ENCODE results near the gene RPL22. TPM values are rescaled to one million over a fixed set of nuclear protein-coding genes. Genes with fewer than 3 reads are reported as not detected.

The RPL22 gene
- total RNA-seq, 1 donor from 2014 or later: 193 TPM

GRCh38 chr1:6157132-6157527 is 42.3 kb downstream of the RPL22 start:
- no peak for DNase-seq (ENCODE audit: low read depth, low spot score)

GRCh38 chr1:6154525-6155319 is 44.7 kb downstream of the RPL22 start:
- DNase-seq (ENCODE audit: low read depth, low spot score): no peak

- no peak for DNase-seq (ENCODE audit: low read depth, low spot score)
Observed at GRCh38 chr1:6152882-6153281, 46.5 kb downstream of the RPL22 start.

- no peak for DNase-seq (ENCODE audit: low read depth, low spot score)
Observed at GRCh38 chr1:6152181-6152580, 47.2 kb downstream of the RPL22 start.

- DNase-seq (ENCODE audit: low read depth, low spot score): no peak
Observed at GRCh38 chr1:6151291-6151822, 48.0 kb downstream of the RPL22 start.

GRCh38 chr1:6150006-6150938 is 49.1 kb downstream of the RPL22 start:
- no peak for DNase-seq (ENCODE audit: low read depth, low spot score)

GRCh38 chr1:6149597-6149996 is 49.8 kb downstream of the RPL22 start:
- no peak for DNase-seq (ENCODE audit: low read depth, low spot score)

GRCh38 chr1:6148497-6149241 is 50.7 kb downstream of the RPL22 start:
- DNase-seq (ENCODE audit: low read depth, low spot score): no peak

- DNase-seq (ENCODE audit: low read depth, low spot score): no peak
Observed at GRCh38 chr1:6145864-6146410, 53.5 kb downstream of the RPL22 start.

GRCh38 chr1:6145396-6145750 is 54.0 kb downstream of the RPL22 start:
- DNase-seq (ENCODE audit: low read depth, low spot score): no peak

- DNase-seq (ENCODE audit: low read depth, low spot score): no peak
Observed at GRCh38 chr1:6144647-6145395, 54.6 kb downstream of the RPL22 start.

GRCh38 chr1:6144175-6144574 is 55.2 kb downstream of the RPL22 start:
- DNase-seq (ENCODE audit: low read depth, low spot score): no peak

GRCh38 chr1:6143395-6143794 is 56.0 kb downstream of the RPL22 start:
- DNase-seq (ENCODE audit: low read depth, low spot score): no peak

GRCh38 chr1:6142734-6143133 is 56.7 kb downstream of the RPL22 start:
- no peak for DNase-seq (ENCODE audit: low read depth, low spot score)

- no peak for DNase-seq (ENCODE audit: low read depth, low spot score)
Observed at GRCh38 chr1:6142036-6142621, 57.3 kb downstream of the RPL22 start.

GRCh38 chr1:6141592-6141991 is 57.8 kb downstream of the RPL22 start:
- no peak for DNase-seq (ENCODE audit: low read depth, low spot score)

GRCh38 chr1:6140413-6140812 is 59.0 kb downstream of the RPL22 start:
- no peak for DNase-seq (ENCODE audit: low read depth, low spot score)

- DNase-seq (ENCODE audit: low read depth, low spot score): no peak
Observed at GRCh38 chr1:6137758-6138157, 61.6 kb downstream of the RPL22 start.

- no peak for DNase-seq (ENCODE audit: low read depth, low spot score)
Observed at GRCh38 chr1:6136516-6137220, 62.7 kb downstream of the RPL22 start.

Measured in pulmonary artery endothelial cell (primary cell).